Liver (tissue), 9 donors: ENCODE data around the gene SNX19. TPM values are rescaled to one million over a fixed set of nuclear protein-coding genes. Genes with fewer than 3 reads are reported as not detected.

Experiments
- DNase-seq: peaks from one replicate; pipeline ENCODE4 v3.0.0-alpha.2; 2017; ENCODE audit warnings: low spot score
- H3K27ac ChIP-seq, 2 donors: one replicate each; pipeline ENCODE4 v1.7.0; 2013; ENCODE audit warnings: inconsistent platforms in 2 of 2, low read length in 2 of 2, control low read depth in 1 of 2, low read depth in 1 of 2, mild to moderate bottlenecking in 1 of 2
- H3K27me3 ChIP-seq, 4 donors: one replicate each; pipeline versions ENCODE4 v1.6.1 to v1.7.0; 2013; ENCODE audit warnings: low read length in 3 of 4, inconsistent platforms in 1 of 4, mild to moderate bottlenecking in 1 of 4, moderate library complexity in 1 of 4; ENCODE audit not compliant: control insufficient read depth in 4 of 4, insufficient read depth in 4 of 4
- H3K36me3 ChIP-seq, 4 donors: one replicate each; pipeline versions ENCODE4 v1.6.1 to v1.7.0; 2013; ENCODE audit warnings: low read length in 3 of 4, mild to moderate bottlenecking in 3 of 4, low read depth in 1 of 4, moderate library complexity in 1 of 4; ENCODE audit not compliant: control insufficient read depth in 4 of 4, insufficient read depth in 3 of 4
- H3K4me1 ChIP-seq, 4 donors: one replicate each; pipeline versions ENCODE4 v1.6.1 to v1.7.0; 2013; ENCODE audit warnings: low read length in 3 of 4, mild to moderate bottlenecking in 3 of 4, moderate library complexity in 1 of 4; ENCODE audit not compliant: control insufficient read depth in 4 of 4, insufficient read depth in 4 of 4
- H3K4me3 ChIP-seq, 3 donors: one replicate each; pipeline versions ENCODE4 v1.6.1 to v1.7.0; 2013; ENCODE audit warnings: low read length in 3 of 3, control low read depth in 1 of 3, low read depth in 1 of 3, mild to moderate bottlenecking in 1 of 3
- H3K9ac ChIP-seq, 2 donors: one replicate each; pipeline ENCODE4 v1.7.0; 2013; ENCODE audit warnings: low read length in 2 of 2, mild to moderate bottlenecking in 2 of 2, moderate library complexity in 2 of 2, control low read depth in 1 of 2, low read depth in 1 of 2
- H3K9me3 ChIP-seq, 4 donors: one replicate each; pipeline versions ENCODE4 v1.6.1 to v1.7.0; 2013; ENCODE audit warnings: low read length in 3 of 4; ENCODE audit not compliant: control insufficient read depth in 4 of 4
- EGR1 ChIP-seq, 2 donors: IDR thresholded peaks; 2 replicates each; pipeline ENCODE4 v1.6.1; 2016 to 2018; ENCODE audit warnings: antibody characterized with exemption in 2 of 2, low read depth in 2 of 2
- FOXA1 ChIP-seq: IDR thresholded peaks from 2 replicates; pipeline ENCODE4 v1.6.1; 2016; ENCODE audit warnings: antibody characterized with exemption
- FOXA2 ChIP-seq: IDR thresholded peaks from 2 replicates; pipeline ENCODE4 v1.6.1; 2016; ENCODE audit warnings: antibody characterized with exemption
- GABPA ChIP-seq, 2 donors: IDR thresholded peaks in 1 of 2; conservative IDR thresholded peaks in 1 of 2; 2 replicates each; pipeline ENCODE4 v1.6.1; 2016; ENCODE audit warnings: antibody characterized with exemption in 2 of 2, mild to moderate bottlenecking in 1 of 2, moderate library complexity in 1 of 2
- HNF4A ChIP-seq, 2 donors: conservative IDR thresholded peaks; 2 replicates each; pipeline ENCODE4 v1.6.1; 2016; ENCODE audit warnings: antibody characterized with exemption in 2 of 2, mild to moderate bottlenecking in 2 of 2
- HNF4G ChIP-seq: IDR thresholded peaks from 2 replicates; pipeline ENCODE4 v1.6.1; 2016; ENCODE audit warnings: antibody characterized with exemption
- JUND ChIP-seq, 2 donors: IDR thresholded peaks; 2 replicates each; pipeline ENCODE4 v1.6.1; 2016; ENCODE audit warnings: antibody characterized with exemption in 2 of 2
- NR2F2 ChIP-seq: IDR thresholded peaks from 2 replicates; pipeline ENCODE4 v1.6.1; 2016; ENCODE audit warnings: antibody characterized with exemption
- RAD21 ChIP-seq, 2 donors: IDR thresholded peaks; 2 replicates each; pipeline ENCODE4 v1.6.1; 2016; ENCODE audit warnings: antibody characterized with exemption in 2 of 2, mild to moderate bottlenecking in 2 of 2
- RXRA ChIP-seq, 2 donors: IDR thresholded peaks; 2 replicates each; pipeline ENCODE4 v1.6.1; 2017 to 2018; ENCODE audit warnings: antibody characterized with exemption in 2 of 2, mild to moderate bottlenecking in 1 of 2
- SP1 ChIP-seq: IDR thresholded peaks from 2 replicates; pipeline ENCODE4 v1.6.1; 2018; ENCODE audit warnings: antibody characterized with exemption, mild to moderate bottlenecking
- TAF1 ChIP-seq: conservative IDR thresholded peaks from 2 replicates; pipeline ENCODE4 v1.6.1; 2016; ENCODE audit warnings: antibody characterized with exemption, mild to moderate bottlenecking
- YY1 ChIP-seq: IDR thresholded peaks from 2 replicates; pipeline ENCODE4 v1.6.1; 2016; ENCODE audit warnings: antibody characterized with exemption, mild to moderate bottlenecking
- WGBS: extraction: QIAGEN DNeasy Blood & Tissue Kit; methylation state at CpG from one replicate; pipeline ENCODE4 v1.1.7; 2013; 5-methylcytosine and 5-hydroxymethylcytosine counted together
- polyA plus RNA-seq, 2 donors: library from polyadenylated mRNA; stranded (reverse) in 1 of 2; unstranded in 1 of 2; fragments of 200-250 nt in 1 of 2; fragments of >200 nt in 1 of 2; fragmentation: Nextera tagmentation in 1 of 2; extraction: Ambion mirVana in 1 of 2; gene quantifications; one replicate each; pipeline versions ENCODE4 v1.2.1 to v1.2.3, GENCODE V29; 2013 to 2015
- total RNA-seq, 2 donors: library from RNA; depleted of rRNA; stranded (reverse); fragments of >200 nt; gene quantifications; one replicate each; pipeline ENCODE4 v1.2.3, GENCODE V29; 2014
- TF ChIP-seq, protein P1 (sequence below): IDR thresholded peaks from 2 replicates; pipeline ENCODE4 v1.6.1; 2016; ENCODE audit warnings: antibody characterized with exemption
- TF ChIP-seq, protein P2 (sequence below): IDR thresholded peaks from 2 replicates; pipeline ENCODE4 v1.6.1; 2016; ENCODE audit warnings: antibody characterized with exemption
- TF ChIP-seq, protein P3 (sequence below): fragments of 150-350 bp; IDR thresholded peaks from 2 replicates; pipeline ENCODE4 v1.5.1; 2017; ENCODE audit warnings: improper control_type of control experiment, low read depth, low read length; ENCODE audit not compliant: missing input control
- TF ChIP-seq, protein P4 (sequence below): IDR thresholded peaks from 2 replicates; pipeline ENCODE4 v1.6.1; 2016; ENCODE audit warnings: antibody characterized with exemption
- TF ChIP-seq, protein P5 (sequence below): IDR thresholded peaks from 2 replicates; pipeline ENCODE4 v1.6.1; 2016; ENCODE audit warnings: antibody characterized with exemption, mild to moderate bottlenecking
- donor health status: healthy.
- donor health status: healthy.
- donor health status: healthy.
- donor health status: healthy.
- donor health status: healthy.

The SNX19 gene
- total and polyA plus RNA-seq, 4 donors: 16.5 to 94.5 (median 32.7) TPM

DNA sequence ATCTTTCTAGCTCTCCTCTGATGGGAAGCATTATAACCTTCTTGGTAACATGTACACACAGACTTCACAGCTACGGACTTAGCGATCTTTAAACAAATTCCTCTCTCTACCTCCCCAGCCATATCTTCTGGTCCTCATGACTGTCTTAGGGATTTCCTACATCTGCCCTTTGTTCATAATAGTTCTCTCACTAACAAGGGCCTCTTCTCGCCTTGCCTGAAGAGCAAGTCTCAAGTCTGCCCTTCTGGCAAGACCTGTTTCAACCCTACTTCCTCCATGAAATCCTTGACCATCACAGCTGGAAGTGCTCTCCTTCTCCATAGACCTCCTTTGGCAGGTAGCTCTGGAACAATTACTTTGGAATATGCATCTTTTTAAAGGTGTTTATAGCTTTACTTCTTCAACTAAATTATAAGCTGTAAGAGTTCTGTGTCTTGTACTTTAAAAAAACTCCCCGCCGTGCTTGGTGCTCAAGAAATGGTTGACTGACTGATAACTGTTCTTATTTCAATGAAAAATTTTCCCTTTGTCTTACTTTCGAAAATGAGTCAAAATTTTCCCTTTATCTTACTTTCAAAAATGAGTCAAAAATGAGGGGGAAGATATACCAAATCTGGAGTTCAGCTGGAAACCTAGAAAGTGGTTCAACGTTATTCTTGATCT lies 34.7 kb downstream of the SNX19 start:
- TF ChIP-seq, protein P1, sequence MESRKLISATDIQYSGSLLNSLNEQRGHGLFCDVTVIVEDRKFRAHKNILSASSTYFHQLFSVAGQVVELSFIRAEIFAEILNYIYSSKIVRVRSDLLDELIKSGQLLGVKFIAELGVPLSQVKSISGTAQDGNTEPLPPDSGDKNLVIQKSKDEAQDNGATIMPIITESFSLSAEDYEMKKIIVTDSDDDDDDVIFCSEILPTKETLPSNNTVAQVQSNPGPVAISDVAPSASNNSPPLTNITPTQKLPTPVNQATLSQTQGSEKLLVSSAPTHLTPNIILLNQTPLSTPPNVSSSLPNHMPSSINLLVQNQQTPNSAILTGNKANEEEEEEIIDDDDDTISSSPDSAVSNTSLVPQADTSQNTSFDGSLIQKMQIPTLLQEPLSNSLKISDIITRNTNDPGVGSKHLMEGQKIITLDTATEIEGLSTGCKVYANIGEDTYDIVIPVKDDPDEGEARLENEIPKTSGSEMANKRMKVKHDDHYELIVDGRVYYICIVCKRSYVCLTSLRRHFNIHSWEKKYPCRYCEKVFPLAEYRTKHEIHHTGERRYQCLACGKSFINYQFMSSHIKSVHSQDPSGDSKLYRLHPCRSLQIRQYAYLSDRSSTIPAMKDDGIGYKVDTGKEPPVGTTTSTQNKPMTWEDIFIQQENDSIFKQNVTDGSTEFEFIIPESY: no peak
- TF ChIP-seq SP1: no peak
- TF ChIP-seq NR2F2: no peak
- no peak for TF ChIP-seq RAD21 (IDR thresholded peaks at IDR 0.05)
- TF ChIP-seq, protein P2, sequence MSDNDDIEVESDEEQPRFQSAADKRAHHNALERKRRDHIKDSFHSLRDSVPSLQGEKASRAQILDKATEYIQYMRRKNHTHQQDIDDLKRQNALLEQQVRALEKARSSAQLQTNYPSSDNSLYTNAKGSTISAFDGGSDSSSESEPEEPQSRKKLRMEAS: no peak
- TF ChIP-seq GABPA (IDR thresholded peaks at IDR 0.05 in 1 of 2, conservative IDR thresholded peaks at IDR 0.05 in 1 of 2): no peak
- TF ChIP-seq, protein P3, sequence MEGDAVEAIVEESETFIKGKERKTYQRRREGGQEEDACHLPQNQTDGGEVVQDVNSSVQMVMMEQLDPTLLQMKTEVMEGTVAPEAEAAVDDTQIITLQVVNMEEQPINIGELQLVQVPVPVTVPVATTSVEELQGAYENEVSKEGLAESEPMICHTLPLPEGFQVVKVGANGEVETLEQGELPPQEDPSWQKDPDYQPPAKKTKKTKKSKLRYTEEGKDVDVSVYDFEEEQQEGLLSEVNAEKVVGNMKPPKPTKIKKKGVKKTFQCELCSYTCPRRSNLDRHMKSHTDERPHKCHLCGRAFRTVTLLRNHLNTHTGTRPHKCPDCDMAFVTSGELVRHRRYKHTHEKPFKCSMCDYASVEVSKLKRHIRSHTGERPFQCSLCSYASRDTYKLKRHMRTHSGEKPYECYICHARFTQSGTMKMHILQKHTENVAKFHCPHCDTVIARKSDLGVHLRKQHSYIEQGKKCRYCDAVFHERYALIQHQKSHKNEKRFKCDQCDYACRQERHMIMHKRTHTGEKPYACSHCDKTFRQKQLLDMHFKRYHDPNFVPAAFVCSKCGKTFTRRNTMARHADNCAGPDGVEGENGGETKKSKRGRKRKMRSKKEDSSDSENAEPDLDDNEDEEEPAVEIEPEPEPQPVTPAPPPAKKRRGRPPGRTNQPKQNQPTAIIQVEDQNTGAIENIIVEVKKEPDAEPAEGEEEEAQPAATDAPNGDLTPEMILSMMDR: no peak
- TF ChIP-seq TAF1: no peak
- TF ChIP-seq FOXA2: no peak
- TF ChIP-seq EGR1 (IDR thresholded peaks at IDR 0.05; ENCODE audit: low read depth in 2 of 2): no peak
- TF ChIP-seq RXRA (IDR thresholded peaks at IDR 0.05): no peak
- TF ChIP-seq FOXA1: no peak
- TF ChIP-seq JUND (IDR thresholded peaks at IDR 0.05): no peak
- TF ChIP-seq YY1: no peak
- no peak for TF ChIP-seq HNF4G
- TF ChIP-seq HNF4A (conservative IDR thresholded peaks at IDR 0.05): no peak
- WGBS: 96% methylated on average over 7 of the region's 7 CpGs
- DNase-seq: no peak
- H3K4me3 ChIP-seq: no peak overlapping the region
- no peaks in the 10 kb centered on the region for H3K4me1 ChIP-seq
- H3K36me3 ChIP-seq: peaks cover 4 to 63% (median 55%) of the 10 kb centered on the region in 4 donors
- no peak overlapping the region for H3K9ac ChIP-seq
- H3K27me3 ChIP-seq: no peaks in the 10 kb centered on the region
- no peak overlapping the region for H3K27ac ChIP-seq
- H3K9me3 ChIP-seq: no peaks in the 10 kb centered on the region

DNA sequence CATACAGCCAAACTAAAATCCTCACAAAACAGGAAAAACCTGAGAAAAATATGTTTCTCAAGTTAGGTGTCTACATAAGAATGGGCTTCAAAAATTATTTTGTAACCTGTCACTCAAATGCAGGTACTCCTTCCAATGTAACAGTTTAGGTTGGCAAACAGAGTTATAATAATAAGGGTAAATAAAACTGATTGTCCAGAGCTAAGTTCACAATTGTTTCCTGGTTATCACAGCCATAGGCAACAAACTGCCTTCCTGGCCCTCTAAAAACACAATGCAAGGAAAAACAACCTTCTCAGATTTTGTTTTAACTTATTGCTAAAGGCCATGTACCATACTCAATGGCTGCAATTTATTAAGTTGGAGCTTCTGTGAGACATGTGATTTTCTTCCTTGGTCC lies 36.4 kb downstream of the SNX19 start:
- H3K36me3 ChIP-seq: peaks cover 4 to 67% (median 61%) of the 10 kb centered on the region in 4 donors
- no peak overlapping the region for H3K27ac ChIP-seq
- H3K9ac ChIP-seq: no peak overlapping the region
- TF ChIP-seq SP1 (no peak), RXRA (IDR thresholded peaks at IDR 0.05) (no peak), GABPA (IDR thresholded peaks at IDR 0.05 in 1 of 2, conservative IDR thresholded peaks at IDR 0.05 in 1 of 2) (no peak), TAF1 (no peak), FOXA1 (no peak), RAD21 (IDR thresholded peaks at IDR 0.05) (no peak), HNF4G (no peak), HNF4A (conservative IDR thresholded peaks at IDR 0.05) (no peak), FOXA2 (no peak), EGR1 (IDR thresholded peaks at IDR 0.05; ENCODE audit: low read depth in 2 of 2) (no peak), YY1 (no peak)
- TF ChIP-seq, protein P2: no peak
- TF ChIP-seq, protein P1: no peak
- TF ChIP-seq, protein P3: no peak
- TF ChIP-seq, protein P4, sequence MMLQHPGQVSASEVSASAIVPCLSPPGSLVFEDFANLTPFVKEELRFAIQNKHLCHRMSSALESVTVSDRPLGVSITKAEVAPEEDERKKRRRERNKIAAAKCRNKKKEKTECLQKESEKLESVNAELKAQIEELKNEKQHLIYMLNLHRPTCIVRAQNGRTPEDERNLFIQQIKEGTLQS: no peak
- TF ChIP-seq, protein P5, sequence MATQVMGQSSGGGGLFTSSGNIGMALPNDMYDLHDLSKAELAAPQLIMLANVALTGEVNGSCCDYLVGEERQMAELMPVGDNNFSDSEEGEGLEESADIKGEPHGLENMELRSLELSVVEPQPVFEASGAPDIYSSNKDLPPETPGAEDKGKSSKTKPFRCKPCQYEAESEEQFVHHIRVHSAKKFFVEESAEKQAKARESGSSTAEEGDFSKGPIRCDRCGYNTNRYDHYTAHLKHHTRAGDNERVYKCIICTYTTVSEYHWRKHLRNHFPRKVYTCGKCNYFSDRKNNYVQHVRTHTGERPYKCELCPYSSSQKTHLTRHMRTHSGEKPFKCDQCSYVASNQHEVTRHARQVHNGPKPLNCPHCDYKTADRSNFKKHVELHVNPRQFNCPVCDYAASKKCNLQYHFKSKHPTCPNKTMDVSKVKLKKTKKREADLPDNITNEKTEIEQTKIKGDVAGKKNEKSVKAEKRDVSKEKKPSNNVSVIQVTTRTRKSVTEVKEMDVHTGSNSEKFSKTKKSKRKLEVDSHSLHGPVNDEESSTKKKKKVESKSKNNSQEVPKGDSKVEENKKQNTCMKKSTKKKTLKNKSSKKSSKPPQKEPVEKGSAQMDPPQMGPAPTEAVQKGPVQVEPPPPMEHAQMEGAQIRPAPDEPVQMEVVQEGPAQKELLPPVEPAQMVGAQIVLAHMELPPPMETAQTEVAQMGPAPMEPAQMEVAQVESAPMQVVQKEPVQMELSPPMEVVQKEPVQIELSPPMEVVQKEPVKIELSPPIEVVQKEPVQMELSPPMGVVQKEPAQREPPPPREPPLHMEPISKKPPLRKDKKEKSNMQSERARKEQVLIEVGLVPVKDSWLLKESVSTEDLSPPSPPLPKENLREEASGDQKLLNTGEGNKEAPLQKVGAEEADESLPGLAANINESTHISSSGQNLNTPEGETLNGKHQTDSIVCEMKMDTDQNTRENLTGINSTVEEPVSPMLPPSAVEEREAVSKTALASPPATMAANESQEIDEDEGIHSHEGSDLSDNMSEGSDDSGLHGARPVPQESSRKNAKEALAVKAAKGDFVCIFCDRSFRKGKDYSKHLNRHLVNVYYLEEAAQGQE: no peak

More for the DNA sequence above, 36.4 kb downstream of the SNX19 start:
- H3K27me3 ChIP-seq: no peaks in the 10 kb centered on the region
- H3K4me1 ChIP-seq: no peaks in the 10 kb centered on the region
- no peak overlapping the region for H3K4me3 ChIP-seq
- no peak for DNase-seq
- H3K9me3 ChIP-seq: no peaks in the 10 kb centered on the region
